Epithelial cell of proximal tubule (primary cell): ENCODE data around the gene MAN1B1. TPM values are rescaled to one million over a fixed set of nuclear protein-coding genes. Genes with fewer than 3 reads are reported as not detected.

Source experiments
- DNase-seq: peaks from one replicate; pipeline ENCODE4 v3.0.0-alpha.2; 2011; ENCODE audit warnings: low read depth
- H3K4me3 ChIP-seq: 2 replicates; pipeline ENCODE4 v1.5.1; 2011; ENCODE audit warnings: low read depth, mild to moderate bottlenecking, low read length
- total RNA-seq: library from RNA; depleted of rRNA; stranded (reverse); fragments of >200 nt; gene quantifications from 2 replicates; pipeline ENCODE4 v1.2.3, GENCODE V29; 2015
- TF ChIP-seq, protein P1 (sequence below): conservative IDR thresholded peaks from 2 replicates; pipeline ENCODE4 v1.5.1; 2012; ENCODE audit warnings: low read depth, mild to moderate bottlenecking, low read length

The MAN1B1 gene
- total RNA-seq, 1 donor from 2014 or later: 74.3 TPM

- H3K4me3 ChIP-seq: no peak overlapping the region
- no peak for DNase-seq
- TF ChIP-seq, protein P1, sequence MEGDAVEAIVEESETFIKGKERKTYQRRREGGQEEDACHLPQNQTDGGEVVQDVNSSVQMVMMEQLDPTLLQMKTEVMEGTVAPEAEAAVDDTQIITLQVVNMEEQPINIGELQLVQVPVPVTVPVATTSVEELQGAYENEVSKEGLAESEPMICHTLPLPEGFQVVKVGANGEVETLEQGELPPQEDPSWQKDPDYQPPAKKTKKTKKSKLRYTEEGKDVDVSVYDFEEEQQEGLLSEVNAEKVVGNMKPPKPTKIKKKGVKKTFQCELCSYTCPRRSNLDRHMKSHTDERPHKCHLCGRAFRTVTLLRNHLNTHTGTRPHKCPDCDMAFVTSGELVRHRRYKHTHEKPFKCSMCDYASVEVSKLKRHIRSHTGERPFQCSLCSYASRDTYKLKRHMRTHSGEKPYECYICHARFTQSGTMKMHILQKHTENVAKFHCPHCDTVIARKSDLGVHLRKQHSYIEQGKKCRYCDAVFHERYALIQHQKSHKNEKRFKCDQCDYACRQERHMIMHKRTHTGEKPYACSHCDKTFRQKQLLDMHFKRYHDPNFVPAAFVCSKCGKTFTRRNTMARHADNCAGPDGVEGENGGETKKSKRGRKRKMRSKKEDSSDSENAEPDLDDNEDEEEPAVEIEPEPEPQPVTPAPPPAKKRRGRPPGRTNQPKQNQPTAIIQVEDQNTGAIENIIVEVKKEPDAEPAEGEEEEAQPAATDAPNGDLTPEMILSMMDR: peak; percentile 79
Observed at GRCh38 chr9:137067860-137068538, 18.8 kb upstream of the MAN1B1 start.

- H3K4me3 ChIP-seq: peak overlapping the region; percentile 44
- TF ChIP-seq, protein P1: no peak
- DNase-seq: no peak
Observed at GRCh38 chr9:137068539-137069507, 18.0 kb upstream of the MAN1B1 start.

- no peak for DNase-seq
- peak overlapping the region; percentile 55 for H3K4me3 ChIP-seq
- TF ChIP-seq, protein P1: no peak
Observed at GRCh38 chr9:137069508-137070091, 17.2 kb upstream of the MAN1B1 start.

DNA sequence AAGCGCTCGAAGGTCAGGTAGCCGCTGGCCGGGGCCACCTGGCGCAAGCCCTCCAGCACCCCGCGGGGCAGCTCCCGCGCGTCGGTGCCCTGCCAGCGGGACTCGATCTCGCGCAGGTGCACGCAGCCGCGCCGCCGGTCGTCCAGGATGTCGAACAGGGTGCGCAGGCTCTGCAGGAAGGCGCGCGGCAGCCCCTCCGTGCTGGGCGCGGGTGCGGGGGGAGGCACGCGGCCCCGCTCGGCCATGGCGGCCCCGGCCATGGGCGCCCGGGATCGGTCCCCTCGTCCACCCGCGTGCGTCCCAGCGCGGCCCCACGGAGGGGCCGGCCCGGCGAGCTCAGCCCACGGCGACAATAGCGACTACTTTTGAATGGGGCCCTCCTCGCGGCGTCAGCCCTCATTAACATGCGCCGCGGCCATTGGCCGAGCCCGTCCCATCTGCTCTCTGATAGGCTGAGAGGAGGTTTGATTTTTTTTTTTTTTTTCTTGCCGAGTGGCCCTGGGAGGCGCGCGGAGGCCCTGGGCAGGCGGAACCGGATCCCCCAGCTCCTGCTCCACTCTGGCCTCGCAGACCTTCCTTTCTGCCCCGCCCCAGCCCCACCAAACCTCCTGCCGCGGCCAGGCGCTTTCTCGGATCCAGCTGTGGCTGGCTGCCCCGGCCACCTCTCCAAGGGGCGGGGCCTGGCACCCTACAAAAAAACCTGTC, 16.4 kb upstream of the MAN1B1 start, which contains the start of gene SAPCD2:
TSS of gene SAPCD2 (minus strand) at position 357 of the 705 bp plus-strand sequence. CDS start at position 260, 97 bp downstream.
- TF ChIP-seq, protein P1: no peak
- no peak for DNase-seq
- peak within 1 kb of the TSS; percentile 55 for H3K4me3 ChIP-seq

DNA sequence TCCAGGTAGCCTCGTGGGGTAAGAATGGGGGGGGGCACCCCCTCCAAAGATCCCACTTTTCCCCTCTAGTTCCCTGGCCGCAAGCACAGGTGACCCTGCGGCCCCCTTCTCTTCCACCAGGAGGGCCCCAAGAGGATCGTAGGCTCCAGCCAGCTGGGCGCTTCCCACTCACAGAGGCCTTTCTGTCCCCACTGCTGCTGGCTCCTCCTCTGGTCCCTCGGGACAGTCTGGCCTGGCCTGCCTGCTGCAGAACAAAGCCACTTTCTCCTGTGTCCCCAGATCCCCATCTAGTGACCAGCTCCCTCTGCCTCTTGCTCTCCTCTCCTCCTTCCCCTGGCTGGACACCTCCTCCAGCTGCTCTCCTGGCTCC, 15.9 kb upstream of the MAN1B1 start:
- TF ChIP-seq, protein P1: peak; percentile 17
- no peak for DNase-seq
- peak overlapping the region; percentile 55 for H3K4me3 ChIP-seq

GRCh38 chr9:137071282-137071681, 15.5 kb upstream of the MAN1B1 start:
- TF ChIP-seq, protein P1: no peak
- peak overlapping the region; percentile 55 for H3K4me3 ChIP-seq
- DNase-seq: no peak
